GM18498 (cell line): ENCODE data around the gene SHLD3.
A peak's percentile ranks its signal among the peaks of the same experiment; 100 is the strongest.
"Not testable (repeated sequence)": the region's sequence is repeated elsewhere in the genome, so short reads cannot be mapped to it uniquely, and the experiment has no call there.

Experiments used
- ATAC-seq: cut with Tn5 transposase; IDR thresholded peaks from one replicate; pipeline ENCODE4 v1.9.1; 2021; ENCODE audit warnings: mild to moderate bottlenecking, moderate library complexity; ENCODE audit not compliant: unreplicated experiment

Gene SHLD3

GRCh38 chr5:65624571-65625555, at the start of gene SHLD3, which contains the start of gene TRAPPC13:
Gene SHLD3 (plus strand): TSS chr5:65625027. CDS start chr5:65629588, 4,561 bp downstream.
Gene TRAPPC13 (plus strand): TSS chr5:65625027. CDS start chr5:65625061, 34 bp downstream.
- ATAC-seq, result peak; percentile 76

GRCh38 chr5:65577141-65577540, 47.7 kb upstream of the SHLD3 start:
- ATAC-seq, result no peak

GRCh38 chr5:65588694-65589093, 36.1 kb upstream of the SHLD3 start:
- ATAC-seq, result no peak

GRCh38 chr5:65601761-65602160, 23.1 kb upstream of the SHLD3 start:
- ATAC-seq, result not testable (repeated sequence)

GRCh38 chr5:65611524-65611923, 13.3 kb upstream of the SHLD3 start:
- no peak for ATAC-seq

- ATAC-seq, result no peak
Measured at GRCh38 chr5:65612298-65612907, 12.4 kb upstream of the SHLD3 start.

GRCh38 chr5:65620021-65620420, 4.8 kb upstream of the SHLD3 start:
- ATAC-seq, result no peak

- ATAC-seq, result not testable (repeated sequence)
Measured at GRCh38 chr5:65621961-65622360, 2.9 kb upstream of the SHLD3 start.

- ATAC-seq, result no peak
Measured at GRCh38 chr5:65623482-65623881, 1.3 kb upstream of the SHLD3 start.

GRCh38 chr5:65624025-65624570, 729 bp upstream of the SHLD3 start, which contains the start of gene TRIM23:
Gene TRIM23 (minus strand): TSS chr5:65624333. CDS start chr5:65624274, 59 bp downstream.
- ATAC-seq, result peak; percentile 95

GRCh38 chr5:65625743-65626142, 916 bp downstream of the SHLD3 start:
- no peak for ATAC-seq

- no peak for ATAC-seq
Measured at GRCh38 chr5:65630981-65631380, 6.2 kb downstream of the SHLD3 start.

GRCh38 chr5:65640240-65640639, 15.4 kb downstream of the SHLD3 start:
- ATAC-seq, result no peak

GRCh38 chr5:65646938-65647337, 22.1 kb downstream of the SHLD3 start:
- no peak for ATAC-seq

- ATAC-seq, result no peak
Measured at GRCh38 chr5:65647941-65648340, 23.1 kb downstream of the SHLD3 start.

GRCh38 chr5:65651144-65651543, 26.3 kb downstream of the SHLD3 start:
- no peak for ATAC-seq

- ATAC-seq, result no peak
Measured at GRCh38 chr5:65654713-65655112, 29.9 kb downstream of the SHLD3 start.

- no peak for ATAC-seq
Measured at GRCh38 chr5:65663804-65664521, 39.1 kb downstream of the SHLD3 start.

- ATAC-seq, result no peak
Measured at GRCh38 chr5:65668696-65669095, 43.9 kb downstream of the SHLD3 start.

- ATAC-seq, result no peak
Measured at GRCh38 chr5:65672796-65673195, 48.0 kb downstream of the SHLD3 start.

GRCh38 chr5:65674749-65675148, 49.9 kb downstream of the SHLD3 start:
- ATAC-seq, result no peak
